ENCODE measurements around the gene RNF223.
"Not testable (repeated sequence)": the region's sequence is repeated elsewhere in the genome, so short reads cannot be mapped to it uniquely, and the experiment has no call there.

Gene RNF223

GRCh38 chr1:1046243-1046642 lies 27.9 kb downstream of the RNF223 start:
- DNase-seq (ENCODE audit: low read depth), result no peak

DNA sequence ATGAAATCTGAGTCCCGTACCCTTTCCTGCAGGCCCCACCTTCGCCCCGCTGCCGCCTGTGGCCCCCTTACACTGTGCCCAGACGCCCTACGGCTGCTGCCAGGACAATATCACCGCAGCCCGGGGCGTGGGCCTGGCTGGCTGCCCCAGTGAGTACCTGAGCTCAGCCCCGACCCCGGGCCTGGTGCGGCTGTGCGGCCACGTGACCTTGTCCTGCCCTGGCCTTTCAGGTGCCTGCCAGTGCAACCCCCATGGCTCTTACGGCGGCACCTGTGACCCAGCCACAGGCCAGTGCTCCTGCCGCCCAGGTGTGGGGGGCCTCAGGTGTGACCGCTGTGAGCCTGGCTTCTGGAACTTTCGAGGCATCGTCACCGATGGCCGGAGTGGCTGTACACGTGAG lies 29.0 kb downstream of the RNF223 start:
- DNase-seq (ENCODE audit: low read depth), result no peak

DNA sequence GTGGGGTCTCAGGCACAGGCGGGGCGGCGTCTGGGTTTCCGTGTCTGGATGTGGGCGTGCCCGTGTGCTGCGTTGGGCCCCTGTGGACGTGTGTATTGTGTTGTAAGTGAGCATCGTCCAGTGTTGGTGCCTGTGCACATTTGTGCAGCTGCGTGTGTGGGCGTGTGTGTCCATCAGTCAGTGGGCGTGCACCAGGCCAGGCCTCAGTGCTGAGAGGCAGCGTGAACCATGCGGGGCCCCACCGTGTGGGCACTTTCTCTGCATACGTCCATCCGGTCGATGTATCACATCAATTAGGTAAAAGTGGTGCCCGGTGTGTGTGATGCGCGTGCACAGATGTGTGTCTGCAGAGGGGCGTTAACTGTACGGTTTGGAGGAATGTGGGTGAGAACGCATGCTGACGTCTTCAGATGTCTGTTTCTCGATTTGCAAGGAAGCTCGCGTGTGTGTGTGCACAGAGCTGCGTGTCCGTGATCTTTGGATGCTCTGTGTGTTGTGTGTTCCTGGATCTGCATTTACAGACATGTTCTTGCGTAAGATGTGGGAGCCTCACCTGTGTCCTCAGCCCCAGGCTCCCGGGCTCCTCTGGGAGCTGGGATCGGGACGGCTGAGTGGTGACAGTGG lies 29.5 kb downstream of the RNF223 start:
- DNase-seq (ENCODE audit: low read depth), result no peak

DNA sequence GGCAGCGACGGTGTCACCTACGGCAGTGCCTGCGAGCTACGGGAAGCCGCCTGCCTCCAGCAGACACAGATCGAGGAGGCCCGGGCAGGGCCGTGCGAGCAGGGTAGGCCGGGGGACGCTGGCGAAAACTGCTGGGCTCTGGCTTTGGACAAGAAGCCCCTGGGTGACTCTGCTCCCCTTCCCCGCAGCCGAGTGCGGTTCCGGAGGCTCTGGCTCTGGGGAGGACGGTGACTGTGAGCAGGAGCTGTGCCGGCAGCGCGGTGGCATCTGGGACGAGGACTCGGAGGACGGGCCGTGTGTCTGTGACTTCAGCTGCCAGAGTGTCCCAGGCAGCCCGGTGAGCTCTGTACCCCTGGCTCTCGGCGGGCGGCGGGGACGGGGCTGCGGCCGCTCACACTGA lies 30.2 kb downstream of the RNF223 start:
- no peak for DNase-seq (ENCODE audit: low read depth)

GRCh38 chr1:1043411-1043810 lies 30.7 kb downstream of the RNF223 start:
- DNase-seq (ENCODE audit: low read depth), result no peak

DNA sequence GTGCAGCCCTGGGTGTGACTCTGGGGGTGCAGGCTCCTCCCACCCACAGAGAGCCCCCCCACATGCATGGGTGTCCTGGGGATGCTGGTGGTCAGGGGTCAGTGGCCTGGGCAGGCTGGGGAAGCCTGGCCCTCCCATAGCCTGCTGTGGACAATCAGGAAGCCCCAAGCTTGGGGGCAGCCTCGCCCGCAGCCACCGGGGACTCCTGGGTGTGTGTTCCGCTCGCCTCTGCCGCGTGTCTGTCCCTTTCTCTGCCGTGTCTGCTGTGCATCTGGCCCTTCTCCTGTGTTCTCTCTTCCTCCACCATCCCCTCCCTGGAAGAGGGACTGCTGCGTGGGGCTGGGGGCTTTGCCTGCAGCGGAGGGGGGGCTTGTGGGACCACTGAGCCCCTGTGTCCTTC lies 31.3 kb downstream of the RNF223 start:
- DNase-seq (ENCODE audit: low read depth), result no peak

- DNase-seq (ENCODE audit: low read depth), result no peak
These were observed 32.2 kb downstream of the RNF223 start for GRCh38 chr1:1041873-1042272.

DNA sequence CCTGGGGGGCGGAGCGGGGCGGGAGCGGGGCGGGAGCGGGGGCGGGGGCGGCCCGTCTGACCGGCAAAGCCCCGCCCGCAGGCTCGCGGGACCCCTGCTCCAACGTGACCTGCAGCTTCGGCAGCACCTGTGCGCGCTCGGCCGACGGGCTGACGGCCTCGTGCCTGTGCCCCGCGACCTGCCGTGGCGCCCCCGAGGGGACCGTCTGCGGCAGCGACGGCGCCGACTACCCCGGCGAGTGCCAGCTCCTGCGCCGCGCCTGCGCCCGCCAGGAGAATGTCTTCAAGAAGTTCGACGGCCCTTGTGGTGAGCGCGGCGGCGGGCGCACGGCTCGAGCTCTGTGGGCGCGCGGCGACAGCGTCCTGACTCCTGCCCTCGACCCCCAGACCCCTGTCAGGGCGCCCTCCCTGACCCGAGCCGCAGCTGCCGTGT lies 33.0 kb downstream of the RNF223 start:
- no peak for DNase-seq (ENCODE audit: low read depth)

DNA sequence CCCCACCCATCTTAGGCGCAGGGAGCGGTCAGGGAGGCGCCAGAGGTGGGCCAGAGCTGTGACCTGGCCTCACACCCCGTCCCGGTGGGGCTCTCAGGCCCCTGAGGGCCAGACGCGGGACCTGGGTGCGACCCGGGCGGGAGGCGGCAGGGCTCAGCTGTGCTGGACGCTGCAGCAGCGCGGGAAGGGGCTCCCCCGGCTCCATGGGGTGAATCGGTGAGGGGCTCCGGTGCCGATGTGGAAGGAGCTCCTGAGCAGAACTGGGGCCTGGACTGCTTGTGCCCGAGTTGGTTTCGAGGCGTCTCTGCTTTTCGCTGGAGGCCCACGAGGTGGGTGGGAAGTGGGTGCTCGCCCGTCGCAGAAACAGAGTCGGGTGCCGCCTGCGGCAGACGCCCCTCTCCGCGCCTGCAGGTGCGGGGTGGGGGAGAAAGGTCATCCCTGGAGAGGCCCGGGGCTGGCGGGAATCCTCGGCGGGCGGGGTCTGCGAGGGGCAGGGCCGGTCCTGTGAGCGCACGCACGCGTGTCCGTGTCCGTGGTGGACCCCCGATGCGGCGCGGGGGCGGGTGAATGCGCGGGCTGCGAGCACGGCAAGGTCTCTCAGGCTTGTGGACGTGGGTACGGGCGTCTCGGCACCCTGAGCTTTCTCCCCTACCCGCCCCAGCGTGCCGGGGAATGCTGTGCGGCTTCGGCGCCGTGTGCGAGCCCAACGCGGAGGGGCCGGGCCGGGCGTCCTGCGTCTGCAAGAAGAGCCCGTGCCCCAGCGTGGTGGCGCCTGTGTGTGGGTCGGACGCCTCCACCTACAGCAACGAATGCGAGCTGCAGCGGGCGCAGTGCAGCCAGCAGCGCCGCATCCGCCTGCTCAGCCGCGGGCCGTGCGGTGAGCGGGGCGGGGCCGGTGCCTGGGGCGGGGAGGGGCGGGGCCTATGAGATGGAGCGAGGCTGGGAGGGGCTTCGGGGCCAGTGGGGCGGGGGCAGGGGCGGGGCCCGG lies 33.8 kb downstream of the RNF223 start:
- DNase-seq (ENCODE audit: low read depth), result peak; percentile 79

- no peak for DNase-seq (ENCODE audit: low read depth)
These were observed 34.8 kb downstream of the RNF223 start for GRCh38 chr1:1039145-1039910.

DNA sequence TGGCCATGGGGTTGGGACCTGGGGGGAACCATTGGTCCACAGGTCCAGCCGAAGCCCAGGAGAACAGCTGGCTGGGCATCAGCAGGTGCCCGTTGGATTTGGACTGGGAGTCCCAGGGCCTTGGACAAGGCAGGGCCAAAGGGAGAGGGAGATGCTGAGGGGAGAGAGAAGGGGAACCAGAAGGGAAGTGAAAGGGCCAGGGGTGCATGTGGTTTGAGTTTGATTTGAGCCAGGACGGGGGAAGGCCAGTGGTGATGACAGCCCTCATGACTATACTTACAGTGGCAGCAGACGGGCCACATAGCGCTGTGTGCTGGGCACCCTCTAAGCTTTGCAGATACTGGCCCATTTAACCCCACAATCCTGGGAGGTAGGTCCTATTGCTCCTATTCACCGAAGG lies 35.4 kb downstream of the RNF223 start:
- no peak for DNase-seq (ENCODE audit: low read depth)

DNA sequence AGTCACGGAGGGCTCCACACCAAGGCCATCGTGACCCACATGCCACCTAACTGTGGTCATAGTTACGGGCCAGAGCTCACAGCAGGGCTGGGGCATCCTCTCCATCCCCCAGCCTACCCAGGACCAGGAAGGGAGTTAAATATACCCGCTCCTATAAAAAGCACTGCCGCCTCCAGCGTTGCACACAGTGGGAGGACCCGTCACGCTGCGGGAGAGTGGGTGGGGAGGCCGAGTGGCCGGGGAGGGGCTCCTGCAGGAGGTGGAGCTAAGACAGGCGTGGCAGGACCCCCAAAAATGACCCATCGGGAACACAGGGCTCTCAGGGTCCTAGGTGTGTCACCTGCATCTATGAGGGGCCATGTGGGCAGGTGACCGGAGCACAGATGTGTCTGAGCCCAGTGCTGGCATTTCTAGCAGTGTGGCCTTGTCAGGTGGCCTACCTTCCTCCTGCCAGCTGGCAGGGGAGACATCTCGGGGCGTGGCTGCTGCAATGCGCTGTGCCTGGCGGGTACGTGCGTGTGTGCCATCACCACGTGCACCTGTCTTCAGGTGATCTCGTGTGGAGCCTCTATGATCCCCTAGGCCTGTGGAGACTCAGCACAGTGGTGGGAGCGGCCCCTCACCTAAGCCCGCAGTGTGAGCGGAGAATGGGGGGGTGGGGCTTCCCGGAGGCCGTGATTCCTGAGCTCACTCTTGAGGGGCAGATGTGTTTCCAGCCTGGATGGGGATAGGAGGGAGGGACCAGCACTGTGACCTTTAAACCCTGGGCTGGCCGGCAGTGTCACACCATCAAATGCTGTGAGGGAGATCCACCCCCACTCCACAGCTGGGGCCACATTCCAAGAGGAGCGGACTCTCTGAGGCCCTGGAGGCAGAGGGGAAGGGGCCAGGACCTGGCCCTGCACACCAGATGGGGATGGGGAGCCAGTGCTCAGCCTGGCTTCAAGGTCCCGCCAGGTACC lies 36.5 kb downstream of the RNF223 start:
- DNase-seq (ENCODE audit: low read depth), result no peak

DNA sequence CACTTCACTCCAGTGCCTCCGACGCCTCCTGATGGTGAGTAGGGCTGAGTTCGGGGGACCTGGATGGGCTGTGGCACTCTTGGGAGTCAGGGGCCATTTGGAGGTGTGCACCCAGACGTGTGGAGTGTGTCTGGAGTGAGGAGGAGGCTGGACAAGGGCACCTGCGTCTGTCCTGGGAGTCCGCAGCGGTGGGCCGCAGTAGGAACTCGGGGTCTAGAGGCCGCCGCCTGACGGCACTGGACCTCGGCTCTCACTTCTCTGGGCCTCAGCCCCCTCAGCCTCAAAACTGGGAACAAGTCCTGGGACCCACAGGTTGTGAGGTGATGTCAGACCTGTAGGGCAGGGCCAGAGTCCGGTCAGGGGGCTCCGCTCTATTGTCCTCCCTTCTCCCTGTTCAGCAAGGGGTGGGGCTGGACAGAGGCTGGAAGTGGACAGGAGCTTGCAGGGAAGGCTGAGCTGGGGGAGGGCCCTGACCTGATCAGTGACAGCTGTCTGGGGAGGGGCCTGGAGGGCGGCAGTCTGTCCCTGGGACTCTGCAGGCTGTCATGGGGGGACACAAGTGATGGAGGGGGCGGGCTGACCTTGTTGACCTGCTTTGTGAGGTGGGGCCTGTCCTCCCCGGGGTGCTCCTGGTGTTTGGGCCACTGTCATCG lies 38.7 kb downstream of the RNF223 start:
- DNase-seq (ENCODE audit: low read depth), result no peak

GRCh38 chr1:1034439-1034781 lies 39.7 kb downstream of the RNF223 start:
- no peak for DNase-seq (ENCODE audit: low read depth)

- DNase-seq (ENCODE audit: low read depth), result no peak
These were observed 40.2 kb downstream of the RNF223 start for GRCh38 chr1:1033731-1034438.

- peak; percentile 72 for DNase-seq (ENCODE audit: low read depth)
These were observed 41.0 kb downstream of the RNF223 start for GRCh38 chr1:1033009-1033587.

- no peak for DNase-seq (ENCODE audit: low read depth)
These were observed 41.7 kb downstream of the RNF223 start for GRCh38 chr1:1032424-1032823.

GRCh38 chr1:1031659-1032235 lies 42.4 kb downstream of the RNF223 start:
- DNase-seq (ENCODE audit: low read depth), result no peak

- not testable (repeated sequence) for DNase-seq (ENCODE audit: low read depth)
These were observed 43.0 kb downstream of the RNF223 start for GRCh38 chr1:1030867-1031658.
